Fibroblast of skin of right biceps (primary cell): Measurements from ENCODE around the gene PLA1A.
"Not testable (repeated sequence)": the region's sequence is repeated elsewhere in the genome, so short reads cannot be mapped to it uniquely, and the experiment has no call there.

Source experiments
- DNase-seq: peaks from one replicate; pipeline ENCODE4 v3.0.0-alpha.2; 2013

PLA1A gene

GRCh38 chr3:119580067-119580760, 17.5 kb upstream of the PLA1A start:
- DNase-seq, result peak; percentile 31

- DNase-seq, result no peak
Observed at GRCh38 chr3:119582178-119582577, 15.5 kb upstream of the PLA1A start.

- no peak for DNase-seq
Observed at GRCh38 chr3:119585208-119585607, 12.5 kb upstream of the PLA1A start.

- DNase-seq, result peak; percentile 73
Observed at GRCh38 chr3:119585856-119586570, 11.7 kb upstream of the PLA1A start.

- DNase-seq, result peak; percentile 59
Observed at GRCh38 chr3:119586733-119587172, 10.9 kb upstream of the PLA1A start.

- DNase-seq, result peak; percentile 26
Observed at GRCh38 chr3:119588112-119588511, 9.6 kb upstream of the PLA1A start.

GRCh38 chr3:119589102-119589773, 8.4 kb upstream of the PLA1A start:
- no peak for DNase-seq

GRCh38 chr3:119590706-119591105, 7.0 kb upstream of the PLA1A start:
- DNase-seq, result peak; percentile 10

- DNase-seq, result no peak
Observed at GRCh38 chr3:119592861-119593260, 4.8 kb upstream of the PLA1A start.

GRCh38 chr3:119594066-119594465, 3.6 kb upstream of the PLA1A start:
- peak; percentile 19 for DNase-seq

- not testable (repeated sequence) for DNase-seq
Observed at GRCh38 chr3:119594929-119595328, 2.8 kb upstream of the PLA1A start.

GRCh38 chr3:119595639-119596334, 1.9 kb upstream of the PLA1A start:
- DNase-seq, result no peak

GRCh38 chr3:119596398-119596797, 1.3 kb upstream of the PLA1A start:
- DNase-seq, result no peak

GRCh38 chr3:119598410-119599098, 869 bp downstream of the PLA1A start:
- no peak for DNase-seq

- no peak for DNase-seq
Observed at GRCh38 chr3:119599558-119600174, 2.0 kb downstream of the PLA1A start.

- DNase-seq, result no peak
Observed at GRCh38 chr3:119600732-119601131, 3.0 kb downstream of the PLA1A start.

GRCh38 chr3:119601154-119601553, 3.5 kb downstream of the PLA1A start:
- DNase-seq, result no peak

- no peak for DNase-seq
Observed at GRCh38 chr3:119602676-119603075, 5.0 kb downstream of the PLA1A start.

- DNase-seq, result peak; percentile 75
Observed at GRCh38 chr3:119604878-119605277, 7.2 kb downstream of the PLA1A start.

- DNase-seq, result no peak
Observed at GRCh38 chr3:119608405-119609000, 10.8 kb downstream of the PLA1A start.

- no peak for DNase-seq
Observed at GRCh38 chr3:119609301-119609700, 11.6 kb downstream of the PLA1A start.

GRCh38 chr3:119611664-119612063, 14.0 kb downstream of the PLA1A start:
- DNase-seq, result no peak
